Neuron (in vitro differentiated cells): ENCODE data around the gene VRK2.

Experiments used
- H2AFZ ChIP-seq: one replicate; pipeline ENCODE4 v1.6.1; 2013; ENCODE audit warnings: low read depth, mild to moderate bottlenecking, inconsistent platforms, low read length, moderate library complexity
- H3K27me3 ChIP-seq: one replicate; pipeline ENCODE4 v1.6.1; 2013; ENCODE audit warnings: low read length; ENCODE audit not compliant: insufficient read depth
- H3K36me3 ChIP-seq: one replicate; pipeline ENCODE4 v1.6.1; 2013; ENCODE audit warnings: low read length; ENCODE audit not compliant: insufficient read depth
- H3K4me1 ChIP-seq: one replicate; pipeline ENCODE4 v1.6.1; 2013; ENCODE audit warnings: low read length; ENCODE audit not compliant: insufficient read depth
- H3K4me3 ChIP-seq: 2 replicates; pipeline ENCODE4 v1.5.1; 2013; ENCODE audit warnings: mild to moderate bottlenecking, low read length, moderate library complexity
- H3K9me3 ChIP-seq: one replicate; pipeline ENCODE4 v1.6.1; 2013; ENCODE audit warnings: low read length

VRK2 gene

DNA sequence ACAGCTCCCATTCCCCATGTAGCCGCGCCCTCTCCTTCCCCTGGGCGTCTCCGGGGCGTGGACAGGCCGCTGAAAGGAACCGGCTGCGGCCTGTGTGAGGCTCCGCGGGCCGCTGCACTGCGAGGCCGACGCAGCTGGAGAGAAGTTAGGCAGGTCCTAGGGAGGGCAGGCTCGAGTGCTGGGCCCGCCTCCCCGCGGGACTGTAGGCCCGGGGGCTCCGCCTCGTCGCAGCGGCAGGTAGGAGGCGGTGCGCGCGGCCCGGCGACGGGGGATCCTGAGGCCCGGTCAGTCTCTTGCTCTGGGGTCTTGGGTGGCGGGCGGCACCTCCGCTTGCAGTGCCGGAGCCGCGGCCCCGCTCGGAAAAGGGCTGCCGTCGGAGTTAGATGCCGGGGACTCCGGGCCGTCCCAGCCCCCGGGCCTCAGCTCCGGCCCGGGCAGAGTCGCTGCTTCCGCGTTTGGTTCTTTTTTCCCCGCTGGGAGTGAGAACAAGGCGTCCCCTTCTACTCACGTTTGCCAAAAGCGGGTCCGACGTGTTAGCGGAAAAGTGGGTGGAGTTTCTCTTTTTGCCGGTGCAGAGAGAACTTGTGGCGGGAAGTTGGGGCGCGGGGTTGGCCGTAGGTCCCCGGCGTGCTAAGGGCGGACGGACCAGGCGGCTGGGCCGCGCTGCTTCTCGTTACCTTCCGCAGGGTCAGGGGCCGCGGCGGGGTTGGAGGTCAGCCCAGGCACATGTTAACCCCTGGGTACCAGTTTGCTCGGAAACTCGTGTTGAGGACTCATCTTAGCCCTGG is at the start of gene VRK2:
VRK2 (plus strand) TSS at position 222 of the 788 bp plus-strand sequence. CDS start 2,026 bp downstream, outside the sequence.
- Histone ChIP-seq H3K36me3 (no peaks in the 10 kb centered on the region), H2AFZ (no peak within 1 kb of the TSS), H3K9me3 (peaks cover 3% of the 10 kb centered on the region), H3K4me1 (peaks cover 11% of the 10 kb centered on the region), H3K4me3 (no peak within 1 kb of the TSS), H3K27me3 (no peaks in the 10 kb centered on the region)

DNA sequence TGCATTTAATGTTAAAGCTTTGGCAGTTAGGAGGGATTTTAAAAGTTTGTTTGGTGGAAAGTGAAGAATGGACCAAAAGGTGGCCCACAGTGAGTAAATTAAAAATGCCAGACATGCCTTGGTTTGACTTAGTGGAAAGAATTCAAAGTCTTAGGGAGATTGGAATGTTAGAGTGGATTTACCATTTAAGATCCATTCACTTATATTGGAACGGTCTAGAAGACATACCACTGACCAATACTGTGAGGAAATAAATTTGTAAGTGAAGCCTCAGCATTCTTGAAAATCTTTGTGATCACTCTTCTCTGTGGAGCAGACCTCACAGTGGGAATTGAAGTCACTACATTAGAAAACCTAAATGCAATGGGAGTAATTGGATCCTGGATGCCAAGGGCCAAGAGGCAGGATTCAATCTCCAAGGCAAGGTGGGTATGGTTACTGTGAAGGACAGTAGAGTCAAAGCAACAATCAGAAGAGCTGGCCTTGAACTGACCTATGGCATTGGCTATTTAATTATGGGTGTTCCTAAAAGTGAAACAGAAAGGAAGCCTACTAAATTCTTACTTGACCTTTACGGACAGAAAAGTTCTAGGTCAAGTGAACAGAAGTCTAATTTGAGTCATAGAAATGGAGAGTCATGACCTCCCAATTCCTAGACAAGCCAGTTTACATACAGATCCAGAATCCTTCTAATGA is 40.2 kb upstream of the VRK2 start:
- Histone ChIP-seq H3K4me3 (no peak overlapping the region), H3K9me3 (no peaks in the 10 kb centered on the region), H3K4me1 (no peaks in the 10 kb centered on the region), H2AFZ (no peak overlapping the region), H3K36me3 (no peaks in the 10 kb centered on the region), H3K27me3 (no peaks in the 10 kb centered on the region)

- no peak overlapping the region for H2AFZ ChIP-seq
- no peaks in the 10 kb centered on the region for H3K27me3 ChIP-seq
- H3K36me3 ChIP-seq = no peaks in the 10 kb centered on the region
Measured at GRCh38 chr2:58006952-58007284, 39.7 kb upstream of the VRK2 start.

DNA sequence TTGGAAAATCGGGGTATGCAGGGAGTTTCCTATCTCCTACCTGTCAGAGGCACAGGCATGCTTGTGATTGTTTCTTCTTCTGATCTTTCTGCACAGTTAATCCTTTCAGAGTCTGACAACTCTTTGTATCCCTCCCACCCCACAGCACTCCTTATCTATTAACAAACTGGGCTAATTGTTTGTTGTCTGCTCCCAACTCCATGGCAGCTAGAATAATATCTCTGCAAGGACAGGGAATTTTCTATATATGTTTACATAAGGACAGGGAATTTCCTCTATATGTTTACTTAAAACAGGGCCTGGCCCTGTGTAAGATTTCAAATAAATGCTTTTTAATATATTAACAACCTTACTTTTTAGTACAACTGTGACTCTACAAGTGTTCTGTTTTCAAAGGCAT is 36.0 kb upstream of the VRK2 start:
- Histone ChIP-seq H3K36me3 (no peaks in the 10 kb centered on the region), H2AFZ (no peak overlapping the region), H3K9me3 (no peaks in the 10 kb centered on the region), H3K4me3 (no peak overlapping the region), H3K4me1 (no peaks in the 10 kb centered on the region), H3K27me3 (no peaks in the 10 kb centered on the region)

More at GRCh38 chr2:58006952-58007284, 39.7 kb upstream of the VRK2 start:
- Histone ChIP-seq H3K4me1 (no peaks in the 10 kb centered on the region), H3K4me3 (no peak overlapping the region), H3K9me3 (no peaks in the 10 kb centered on the region)

GRCh38 chr2:58019229-58019628 is 27.4 kb upstream of the VRK2 start:
- no peak overlapping the region for H3K4me3 ChIP-seq
- no peaks in the 10 kb centered on the region for H3K9me3 ChIP-seq
- H3K4me1 ChIP-seq = no peaks in the 10 kb centered on the region
- H3K36me3 ChIP-seq = no peaks in the 10 kb centered on the region
- no peak overlapping the region for H2AFZ ChIP-seq
- no peaks in the 10 kb centered on the region for H3K27me3 ChIP-seq

DNA sequence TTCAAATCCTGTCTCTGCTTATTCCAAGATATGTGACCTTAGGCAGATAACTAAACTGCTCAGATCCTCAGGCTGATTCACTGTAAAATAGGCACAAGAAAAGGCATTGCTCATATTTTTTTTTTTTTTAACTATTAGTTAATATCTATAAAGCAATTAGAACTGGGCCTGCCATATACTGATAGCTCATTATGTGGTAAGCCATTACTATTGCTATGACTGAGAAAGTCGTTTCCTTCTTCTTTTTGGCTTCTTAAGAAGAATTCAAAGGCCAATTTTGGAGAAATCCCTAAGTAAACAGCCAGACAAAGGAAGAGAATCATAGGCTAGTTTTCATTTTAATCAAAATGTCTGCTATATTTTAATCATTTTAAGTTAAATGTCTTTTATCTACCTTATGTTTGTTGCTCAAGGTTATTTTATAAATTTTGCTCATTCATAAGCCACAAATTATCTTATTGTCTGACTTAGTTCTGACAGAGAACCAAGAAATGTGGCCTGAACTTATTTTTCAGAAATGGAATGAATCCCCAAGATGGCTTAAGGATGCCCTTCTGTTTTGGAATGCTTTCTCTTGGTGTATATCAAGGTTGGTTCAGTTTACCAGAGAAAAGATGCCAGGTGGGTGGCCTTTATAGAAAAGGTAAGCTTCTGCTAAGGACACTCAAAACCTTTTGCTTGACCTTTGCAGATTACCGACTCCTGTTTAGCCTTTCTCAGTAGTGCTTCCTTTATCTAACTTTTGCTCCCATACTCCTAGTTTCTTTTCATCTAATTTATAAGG is 21.3 kb upstream of the VRK2 start:
- Histone ChIP-seq H3K36me3 (no peaks in the 10 kb centered on the region), H2AFZ (no peak overlapping the region), H3K4me3 (no peak overlapping the region), H3K9me3 (no peaks in the 10 kb centered on the region), H3K27me3 (no peaks in the 10 kb centered on the region), H3K4me1 (no peaks in the 10 kb centered on the region)

DNA sequence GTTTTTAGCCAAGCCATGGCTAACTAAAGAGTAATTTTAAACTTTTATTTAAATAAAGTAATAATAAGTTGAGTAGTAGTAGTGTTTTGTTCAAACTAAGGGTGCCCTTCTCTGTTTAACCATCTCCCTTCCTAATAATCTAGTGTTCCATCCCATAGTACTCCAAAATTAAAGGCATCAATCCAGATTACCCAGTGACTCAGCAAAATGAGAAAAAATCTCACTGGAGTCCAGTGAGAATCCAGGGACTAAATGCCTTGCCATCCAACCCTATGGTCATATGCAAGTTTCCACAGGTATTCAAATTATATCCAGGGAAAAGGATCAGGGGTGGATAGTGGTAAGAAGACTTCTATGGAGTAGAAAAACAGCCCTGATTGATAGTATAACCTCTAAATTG is 19.6 kb upstream of the VRK2 start:
- H3K4me3 ChIP-seq = no peak overlapping the region
- H2AFZ ChIP-seq = no peak overlapping the region
- no peaks in the 10 kb centered on the region for H3K4me1 ChIP-seq
- no peaks in the 10 kb centered on the region for H3K27me3 ChIP-seq
- no peaks in the 10 kb centered on the region for H3K36me3 ChIP-seq
- no peaks in the 10 kb centered on the region for H3K9me3 ChIP-seq

- no peaks in the 10 kb centered on the region for H3K9me3 ChIP-seq
Measured at GRCh38 chr2:58030771-58031170, 15.8 kb upstream of the VRK2 start.

GRCh38 chr2:58032016-58032763 is 14.4 kb upstream of the VRK2 start:
- no peaks in the 10 kb centered on the region for H3K36me3 ChIP-seq
- no peaks in the 10 kb centered on the region for H3K4me1 ChIP-seq
- no peaks in the 10 kb centered on the region for H3K9me3 ChIP-seq
- no peak overlapping the region for H3K4me3 ChIP-seq
- H3K27me3 ChIP-seq = no peaks in the 10 kb centered on the region
- H2AFZ ChIP-seq = no peak overlapping the region

More at GRCh38 chr2:58030771-58031170, 15.8 kb upstream of the VRK2 start:
- no peaks in the 10 kb centered on the region for H3K27me3 ChIP-seq
- no peaks in the 10 kb centered on the region for H3K36me3 ChIP-seq
- no peak overlapping the region for H3K4me3 ChIP-seq
- H2AFZ ChIP-seq = no peak overlapping the region
- H3K4me1 ChIP-seq = no peaks in the 10 kb centered on the region

- no peak overlapping the region for H3K4me3 ChIP-seq
- no peaks in the 10 kb centered on the region for H3K4me1 ChIP-seq
- no peak overlapping the region for H2AFZ ChIP-seq
- H3K36me3 ChIP-seq = no peaks in the 10 kb centered on the region
- no peaks in the 10 kb centered on the region for H3K27me3 ChIP-seq
- H3K9me3 ChIP-seq = no peaks in the 10 kb centered on the region
Measured at GRCh38 chr2:58032764-58033080, 13.9 kb upstream of the VRK2 start.

DNA sequence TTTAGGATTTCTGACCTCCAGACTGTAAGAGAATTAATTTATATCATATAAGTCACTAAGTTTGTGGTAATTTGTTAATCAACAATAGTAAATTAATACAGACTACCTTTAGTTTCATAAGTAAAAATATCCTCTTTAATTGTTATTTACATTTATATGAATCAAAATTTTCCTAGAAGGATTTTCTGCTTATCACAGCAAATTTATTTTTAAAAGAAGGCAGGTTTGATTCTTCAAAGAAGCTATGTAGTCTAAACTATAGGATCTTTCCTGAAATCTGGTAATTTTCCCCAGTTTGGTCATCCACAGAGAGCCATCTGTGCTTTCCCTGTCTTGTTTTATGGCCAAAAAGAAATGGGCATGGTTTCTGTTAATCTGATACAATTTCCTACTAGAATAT is 13.1 kb upstream of the VRK2 start:
- H3K27me3 ChIP-seq = no peaks in the 10 kb centered on the region
- no peaks in the 10 kb centered on the region for H3K36me3 ChIP-seq
- no peaks in the 10 kb centered on the region for H3K4me1 ChIP-seq
- H2AFZ ChIP-seq = no peak overlapping the region
- H3K4me3 ChIP-seq = no peak overlapping the region
- no peaks in the 10 kb centered on the region for H3K9me3 ChIP-seq

GRCh38 chr2:58035352-58035751 is 11.3 kb upstream of the VRK2 start:
- Histone ChIP-seq H3K27me3 (no peaks in the 10 kb centered on the region), H3K36me3 (no peaks in the 10 kb centered on the region), H2AFZ (no peak overlapping the region), H3K4me1 (no peaks in the 10 kb centered on the region), H3K9me3 (no peaks in the 10 kb centered on the region), H3K4me3 (no peak overlapping the region)

DNA sequence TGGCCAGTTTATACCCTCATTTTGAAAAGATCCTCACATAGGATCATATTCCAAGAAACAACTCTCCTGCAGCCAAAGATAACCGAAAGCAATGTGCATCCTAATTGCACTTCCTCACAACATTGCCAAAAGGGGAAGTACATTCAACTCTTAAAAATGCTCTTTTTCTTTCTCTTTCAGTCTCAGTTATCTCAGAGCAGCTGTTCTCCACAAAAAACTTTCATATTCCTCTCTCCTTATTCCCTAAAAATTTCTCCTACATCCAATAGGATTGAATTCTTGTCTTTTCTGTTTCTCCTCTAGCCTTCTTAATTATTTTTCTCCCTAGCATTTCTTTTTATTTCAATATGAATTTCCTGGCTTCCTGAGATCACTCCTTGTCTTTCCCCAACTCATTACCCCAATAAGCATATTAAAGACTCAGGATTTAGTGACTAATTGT is 7.4 kb upstream of the VRK2 start:
- H3K27me3 ChIP-seq = no peaks in the 10 kb centered on the region
- peaks cover 7% of the 10 kb centered on the region for H3K4me1 ChIP-seq
- H3K9me3 ChIP-seq = no peaks in the 10 kb centered on the region
- H2AFZ ChIP-seq = no peak overlapping the region
- no peak overlapping the region for H3K4me3 ChIP-seq
- H3K36me3 ChIP-seq = no peaks in the 10 kb centered on the region
